Fibroblast of lung (primary cell): ENCODE measurements around the gene DYRK1A. TPM values are rescaled to one million over a fixed set of nuclear protein-coding genes. Genes with fewer than 3 reads are reported as not detected.

Experiments
- DNase-seq, 2 donors: peaks; one replicate each; pipeline versions ENCODE4 v3.0.0 to v3.0.0-alpha.2; 2010; ENCODE audit warnings: low read depth in 2 of 2
- H2AFZ ChIP-seq: 2 replicates; pipeline ENCODE4 v1.5.1; 2012; ENCODE audit warnings: low read length, control low read depth, inconsistent platforms
- H3K27ac ChIP-seq: 2 replicates; pipeline ENCODE4 v1.5.1; 2011; ENCODE audit warnings: low read length, control low read depth; ENCODE audit not compliant: insufficient read depth
- H3K27me3 ChIP-seq: 2 replicates; pipeline ENCODE4 v1.5.1; 2011; ENCODE audit warnings: mild to moderate bottlenecking, low read length; ENCODE audit not compliant: control insufficient read depth, insufficient read depth
- H3K36me3 ChIP-seq: 2 replicates; pipeline ENCODE4 v1.5.1; 2011; ENCODE audit warnings: low read length; ENCODE audit not compliant: control insufficient read depth, insufficient read depth
- H3K4me1 ChIP-seq: 2 replicates; pipeline ENCODE4 v1.5.1; 2011; ENCODE audit warnings: low read length; ENCODE audit not compliant: control insufficient read depth, insufficient read depth; ENCODE audit errors: extremely low read depth
- H3K4me2 ChIP-seq: 2 replicates; pipeline ENCODE4 v1.5.1; 2011; ENCODE audit warnings: low read length, control low read depth; ENCODE audit not compliant: insufficient read depth; ENCODE audit errors: extremely low read depth
- H3K4me3 ChIP-seq, 4 experiments: fragments of 200-600 bp in 1 of 4; sonication (generic) in 1 of 4; replicated peaks in 1 of 4; 2 replicates each; pipeline ENCODE4 v1.5.1; 2011 to 2016; ENCODE audit warnings: low read length in 4 of 4, low read depth in 3 of 4, mild to moderate bottlenecking in 3 of 4, control low read depth in 2 of 4, inconsistent platforms in 1 of 4, mixed read lengths in 1 of 4; ENCODE audit not compliant: insufficient read depth in 1 of 4; ENCODE audit errors: control extremely low read depth in 1 of 4
- H3K79me2 ChIP-seq: 2 replicates; pipeline ENCODE4 v1.5.1; 2012; ENCODE audit warnings: mild to moderate bottlenecking, low read length, inconsistent platforms; ENCODE audit not compliant: control insufficient read depth, insufficient read depth
- H3K9ac ChIP-seq: 2 replicates; pipeline ENCODE4 v1.5.1; 2011; ENCODE audit warnings: mild to moderate bottlenecking, low read length, control low read depth; ENCODE audit not compliant: insufficient read depth
- H3K9me3 ChIP-seq: 2 replicates; pipeline ENCODE4 v1.5.1; 2012; ENCODE audit warnings: low read depth, low read length; ENCODE audit not compliant: control insufficient read depth, insufficient read depth
- H4K20me1 ChIP-seq: 2 replicates; pipeline ENCODE4 v1.5.1; 2011; ENCODE audit warnings: low read length; ENCODE audit not compliant: control insufficient read depth, insufficient read depth; ENCODE audit errors: extremely low read depth
- EZH2 ChIP-seq: IDR thresholded peaks from 2 replicates; pipeline ENCODE4 v1.5.1; 2012; ENCODE audit warnings: low read length, control low read depth, mild to moderate bottlenecking; ENCODE audit errors: missing control alignments
- polyA plus RNA-seq, 2 donors: library from polyadenylated mRNA; depleted of rRNA in 1 of 2; stranded (reverse) in 1 of 2; unstranded in 1 of 2; fragments of >200 nt; gene quantifications; 2 replicates each; pipeline ENCODE4 v1.2.1, GENCODE V29; 2011 to 2012; ENCODE audit warnings: missing spikeins in 1 of 2
- total RNA-seq: library from RNA; depleted of rRNA; stranded (reverse); fragments of >200 nt; gene quantifications from 2 replicates; pipeline ENCODE4 v1.2.1, GENCODE V29; 2014
- TF ChIP-seq, protein P1 (sequence below), 2 donors: IDR thresholded peaks in 1 of 2; conservative IDR thresholded peaks in 1 of 2; 1 replicate in 1 of 2; 2 replicates in 1 of 2; pipeline ENCODE4 v1.5.1; 2011 to 2012; ENCODE audit warnings: low read length in 2 of 2, control low read depth in 1 of 2, inconsistent platforms in 1 of 2, low read depth in 1 of 2, mild to moderate bottlenecking in 1 of 2

The DYRK1A gene
- total and polyA plus RNA-seq, 2 donors (not counting 1 experiment from before 2014, with no cell fraction given), result 45.9 to 64.1 TPM

DNA sequence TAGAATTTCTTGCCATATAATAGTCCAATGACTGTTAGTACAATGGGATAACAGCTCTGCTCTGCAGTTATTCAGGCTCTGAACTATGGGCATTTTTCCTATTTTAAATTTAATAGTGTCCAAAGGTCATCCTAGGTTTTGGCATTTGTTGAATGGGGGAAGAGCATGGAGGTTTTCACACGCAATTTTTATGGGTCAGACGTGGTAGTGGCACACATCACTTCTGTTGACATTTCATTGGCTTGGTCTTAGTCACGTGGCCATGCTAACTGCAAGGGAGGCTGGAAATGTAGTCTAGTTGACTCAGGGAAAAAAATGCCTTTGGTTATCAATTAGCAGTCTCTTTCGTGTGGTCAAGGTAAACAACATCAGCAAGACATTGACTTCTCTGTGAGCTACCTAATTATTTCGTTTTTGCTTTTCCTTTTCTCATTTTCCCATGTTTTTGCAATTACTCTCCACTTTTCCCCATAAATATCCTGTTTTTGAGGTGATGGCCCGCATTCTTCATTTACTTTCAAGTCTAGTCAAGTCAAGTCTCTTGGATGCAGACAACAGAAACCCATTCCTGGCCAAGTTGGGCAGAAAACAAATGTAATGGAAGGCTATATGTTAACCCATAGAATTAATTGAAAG is 82.8 kb downstream of the DYRK1A start:
- DNase-seq, result no peak
- Histone ChIP-seq H3K4me1 (peaks cover 21% of the 10 kb centered on the region), H3K4me2 (no peak overlapping the region), H3K4me3 (no peak overlapping the region), H4K20me1 (peaks cover 4% of the 10 kb centered on the region), H3K36me3 (no peaks in the 10 kb centered on the region), H2AFZ (no peak overlapping the region), H3K27ac (no peak overlapping the region), H3K9ac (no peak overlapping the region), H3K79me2 (peaks cover 87% of the 10 kb centered on the region), H3K9me3 (no peaks in the 10 kb centered on the region), H3K27me3 (no peaks in the 10 kb centered on the region)
- TF ChIP-seq EZH2, result no peak
- TF ChIP-seq, protein P1, sequence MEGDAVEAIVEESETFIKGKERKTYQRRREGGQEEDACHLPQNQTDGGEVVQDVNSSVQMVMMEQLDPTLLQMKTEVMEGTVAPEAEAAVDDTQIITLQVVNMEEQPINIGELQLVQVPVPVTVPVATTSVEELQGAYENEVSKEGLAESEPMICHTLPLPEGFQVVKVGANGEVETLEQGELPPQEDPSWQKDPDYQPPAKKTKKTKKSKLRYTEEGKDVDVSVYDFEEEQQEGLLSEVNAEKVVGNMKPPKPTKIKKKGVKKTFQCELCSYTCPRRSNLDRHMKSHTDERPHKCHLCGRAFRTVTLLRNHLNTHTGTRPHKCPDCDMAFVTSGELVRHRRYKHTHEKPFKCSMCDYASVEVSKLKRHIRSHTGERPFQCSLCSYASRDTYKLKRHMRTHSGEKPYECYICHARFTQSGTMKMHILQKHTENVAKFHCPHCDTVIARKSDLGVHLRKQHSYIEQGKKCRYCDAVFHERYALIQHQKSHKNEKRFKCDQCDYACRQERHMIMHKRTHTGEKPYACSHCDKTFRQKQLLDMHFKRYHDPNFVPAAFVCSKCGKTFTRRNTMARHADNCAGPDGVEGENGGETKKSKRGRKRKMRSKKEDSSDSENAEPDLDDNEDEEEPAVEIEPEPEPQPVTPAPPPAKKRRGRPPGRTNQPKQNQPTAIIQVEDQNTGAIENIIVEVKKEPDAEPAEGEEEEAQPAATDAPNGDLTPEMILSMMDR (conservative IDR thresholded peaks at IDR 0.05 in 1 of 2, IDR thresholded peaks at IDR 0.05 in 1 of 2; ENCODE audit: low read depth in 1 of 2, low read length in 2 of 2), result no peak

DNA sequence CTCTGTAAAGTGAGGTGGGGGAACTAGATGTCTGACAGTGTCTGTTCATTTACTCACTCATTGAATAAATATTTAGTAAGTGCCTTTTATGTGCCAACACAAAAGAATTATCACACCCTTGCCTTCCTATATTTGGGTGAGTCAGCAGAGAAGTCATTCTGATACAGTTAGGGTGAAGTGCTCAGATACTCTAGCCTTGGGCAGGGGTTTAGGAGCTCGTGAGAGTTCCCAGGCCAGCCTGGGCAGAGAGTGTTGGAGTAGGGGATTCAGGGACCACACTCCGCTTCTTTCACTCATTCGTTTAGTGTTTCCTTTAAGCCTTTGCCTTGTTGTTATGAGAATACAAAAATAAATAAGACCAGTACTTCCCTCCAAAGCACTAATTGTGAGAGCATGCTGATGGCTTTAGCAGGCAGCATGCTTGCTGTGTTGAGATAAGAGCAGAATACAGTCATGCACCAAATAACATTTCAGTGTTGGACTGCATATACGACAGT is 83.9 kb downstream of the DYRK1A start:
- no peak overlapping the region for H3K4me3 ChIP-seq
- H3K27ac ChIP-seq, result peak overlapping the region; percentile 41
- TF ChIP-seq, protein P1 (conservative IDR thresholded peaks at IDR 0.05 in 1 of 2, IDR thresholded peaks at IDR 0.05 in 1 of 2; ENCODE audit: low read depth in 1 of 2, low read length in 2 of 2), result no peak
- no peak for TF ChIP-seq EZH2
- peak in 1 of 2 donors; percentile 73 for DNase-seq
- no peak overlapping the region for H3K4me2 ChIP-seq
- peaks cover 25% of the 10 kb centered on the region for H3K4me1 ChIP-seq
- H3K9ac ChIP-seq, result no peak overlapping the region
- no peaks in the 10 kb centered on the region for H3K27me3 ChIP-seq
- H3K79me2 ChIP-seq, result peaks cover 85% of the 10 kb centered on the region
- no peaks in the 10 kb centered on the region for H3K9me3 ChIP-seq
- peaks cover 4% of the 10 kb centered on the region for H4K20me1 ChIP-seq
- H3K36me3 ChIP-seq, result no peaks in the 10 kb centered on the region
- H2AFZ ChIP-seq, result no peak overlapping the region

DNA sequence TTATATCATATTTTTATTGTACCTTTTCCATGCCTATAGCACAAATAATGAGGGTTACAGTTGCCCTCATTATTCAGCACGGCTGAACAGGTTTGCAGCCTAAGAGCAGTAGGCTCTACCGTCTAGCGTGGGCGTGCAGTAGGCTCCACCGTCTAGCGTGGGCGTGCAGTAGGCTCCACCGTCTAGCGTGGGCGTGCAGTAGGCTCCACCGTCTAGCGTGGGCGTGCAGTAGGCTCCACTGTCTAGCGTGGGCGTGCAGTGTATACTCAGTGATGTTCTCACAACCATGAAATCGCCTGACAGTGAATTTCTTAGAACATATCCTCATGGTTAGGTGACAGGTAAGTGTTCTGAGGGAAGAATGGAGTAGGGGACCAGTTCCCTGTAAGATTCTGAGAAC is 84.9 kb downstream of the DYRK1A start:
- no peak overlapping the region for H3K4me2 ChIP-seq
- peaks cover 86% of the 10 kb centered on the region for H3K79me2 ChIP-seq
- TF ChIP-seq, protein P1 (conservative IDR thresholded peaks at IDR 0.05 in 1 of 2, IDR thresholded peaks at IDR 0.05 in 1 of 2; ENCODE audit: low read depth in 1 of 2, low read length in 2 of 2), result no peak
- TF ChIP-seq EZH2, result no peak
- DNase-seq, result no peak
- H2AFZ ChIP-seq, result no peak overlapping the region
- no peak overlapping the region for H3K27ac ChIP-seq
- H3K27me3 ChIP-seq, result no peaks in the 10 kb centered on the region
- H3K36me3 ChIP-seq, result no peaks in the 10 kb centered on the region
- H3K4me1 ChIP-seq, result peaks cover 25% of the 10 kb centered on the region
- H3K4me3 ChIP-seq, result no peak overlapping the region
- no peaks in the 10 kb centered on the region for H3K9me3 ChIP-seq
- H4K20me1 ChIP-seq, result peaks cover 4% of the 10 kb centered on the region
- no peak overlapping the region for H3K9ac ChIP-seq
